Mesenchymal stem cell (in vitro differentiated cells and primary cell): ENCODE measurements around the gene ITIH5.

Experiments
- DNase-seq: peaks from one replicate; pipeline ENCODE4 v3.0.0-alpha.2; 2013
- H2AFZ ChIP-seq: one replicate; pipeline ENCODE4 v1.6.1; 2013; ENCODE audit warnings: low read depth, mild to moderate bottlenecking, control low read depth, inconsistent platforms, low read length, moderate library complexity
- H2AK5ac ChIP-seq: 2 replicates; pipeline ENCODE4 v1.6.1; 2013; ENCODE audit warnings: low read length, moderate library complexity, mild to moderate bottlenecking, inconsistent platforms; ENCODE audit not compliant: severe bottlenecking
- H2BK120ac ChIP-seq: one replicate; pipeline ENCODE4 v1.6.1; 2013; ENCODE audit warnings: low read depth, mild to moderate bottlenecking, inconsistent platforms, low read length, moderate library complexity
- H2BK12ac ChIP-seq, 2 experiments: one replicate each; pipeline ENCODE4 v1.6.1; 2013; ENCODE audit warnings: inconsistent platforms in 2 of 2, low read length in 2 of 2, mild to moderate bottlenecking in 2 of 2, moderate library complexity in 2 of 2, control low read depth in 1 of 2
- H2BK15ac ChIP-seq: one replicate; pipeline ENCODE4 v1.6.1; 2013; ENCODE audit warnings: mild to moderate bottlenecking, low read depth, inconsistent platforms; ENCODE audit not compliant: poor library complexity, severe bottlenecking
- H2BK5ac ChIP-seq: 2 replicates; pipeline ENCODE4 v1.6.1; 2013; ENCODE audit warnings: low read depth, mild to moderate bottlenecking, low read length, control low read depth, inconsistent platforms; ENCODE audit not compliant: poor library complexity, severe bottlenecking
- H3K14ac ChIP-seq, 2 experiments: one replicate each; pipeline ENCODE4 v1.6.1; 2013; ENCODE audit warnings: inconsistent platforms in 2 of 2, low read length in 2 of 2, control low read depth in 1 of 2, mild to moderate bottlenecking in 1 of 2, moderate library complexity in 1 of 2
- H3K18ac ChIP-seq, 2 experiments: one replicate each; pipeline ENCODE4 v1.6.1; 2013; ENCODE audit warnings: inconsistent platforms in 2 of 2, low read length in 2 of 2, control low read depth in 1 of 2, low read depth in 1 of 2, mild to moderate bottlenecking in 1 of 2
- H3K23ac ChIP-seq, 2 experiments: one replicate each; pipeline ENCODE4 v1.6.1; 2013; ENCODE audit warnings: inconsistent platforms in 2 of 2, low read length in 2 of 2, mild to moderate bottlenecking in 2 of 2, moderate library complexity in 2 of 2, control low read depth in 1 of 2
- H3K27ac ChIP-seq: 2 replicates; pipeline ENCODE4 v1.5.1; 2013; ENCODE audit warnings: mild to moderate bottlenecking, moderate library complexity, low read length, control low read depth, inconsistent platforms; ENCODE audit not compliant: poor library complexity, severe bottlenecking
- H3K27me3 ChIP-seq, 2 experiments: 2 replicates each; pipeline versions ENCODE4 v1.6.1 to v1.7.0; 2013; ENCODE audit warnings: low read length in 2 of 2, mild to moderate bottlenecking in 2 of 2, moderate library complexity in 2 of 2, control low read depth in 1 of 2, inconsistent platforms in 1 of 2; ENCODE audit not compliant: control insufficient read depth in 1 of 2, insufficient read depth in 1 of 2
- H3K36me3 ChIP-seq, 2 experiments: 2 replicates each; pipeline versions ENCODE4 v1.6.1 to v1.7.0; 2013; ENCODE audit warnings: low read length in 2 of 2, control low read depth in 1 of 2, inconsistent platforms in 1 of 2, low read depth in 1 of 2, mild to moderate bottlenecking in 1 of 2; ENCODE audit not compliant: insufficient read depth in 2 of 2, control insufficient read depth in 1 of 2
- H3K4ac ChIP-seq, 2 experiments: one replicate each; pipeline ENCODE4 v1.6.1; 2013; ENCODE audit warnings: inconsistent platforms in 2 of 2, low read length in 2 of 2, mild to moderate bottlenecking in 2 of 2, moderate library complexity in 2 of 2, control low read depth in 1 of 2, low read depth in 1 of 2
- H3K4me1 ChIP-seq: 2 replicates; pipeline ENCODE4 v1.6.1; 2013; ENCODE audit warnings: low read depth, low read length, control low read depth; ENCODE audit not compliant: control insufficient read depth, insufficient read depth
- H3K4me2 ChIP-seq: 2 replicates; pipeline ENCODE4 v1.6.1; 2013; ENCODE audit warnings: low read length, mild to moderate bottlenecking, inconsistent platforms; ENCODE audit not compliant: poor library complexity, severe bottlenecking
- H3K4me3 ChIP-seq, 2 experiments: 2 replicates each; pipeline versions ENCODE4 v1.5.1 to v1.7.0; 2013; ENCODE audit warnings: low read length in 2 of 2, mild to moderate bottlenecking in 2 of 2, control low read depth in 1 of 2, low read depth in 1 of 2; ENCODE audit not compliant: insufficient read depth in 1 of 2
- H3K79me1 ChIP-seq: replicated peaks from 2 replicates; pipeline ENCODE4 v1.6.1; 2013; ENCODE audit warnings: mild to moderate bottlenecking, control low read depth, low read length, inconsistent platforms; ENCODE audit not compliant: poor library complexity, severe bottlenecking
- H3K9ac ChIP-seq: 2 replicates; pipeline ENCODE4 v1.7.0; 2013; ENCODE audit warnings: mild to moderate bottlenecking, low read length, moderate library complexity
- H3K9me3 ChIP-seq: 2 replicates; pipeline ENCODE4 v1.7.0; 2013; ENCODE audit warnings: mild to moderate bottlenecking, low read length; ENCODE audit not compliant: control insufficient read depth
- H4K8ac ChIP-seq: one replicate; pipeline ENCODE4 v1.6.1; 2013; ENCODE audit warnings: inconsistent platforms, mild to moderate bottlenecking, low read length, moderate library complexity
- H4K91ac ChIP-seq: one replicate; pipeline ENCODE4 v1.6.1; 2013; ENCODE audit warnings: mild to moderate bottlenecking, low read length, inconsistent platforms
- WGBS: methylation state at CpG from one replicate; pipeline ENCODE4 v1.1.7; 2013; ENCODE audit warnings: mixed read lengths; 5-methylcytosine and 5-hydroxymethylcytosine counted together

ITIH5 gene

GRCh38 chr10:7664707-7665106 is 2.1 kb downstream of the ITIH5 start:
- Histone ChIP-seq H2BK120ac (no peak overlapping the region), H3K4me2 (no peak overlapping the region), H3K9me3 (no peaks in the 10 kb centered on the region), H3K23ac (no peak overlapping the region), H3K79me1 (no peaks in the 10 kb centered on the region), H2AK5ac (no peak overlapping the region), H3K9ac (no peak overlapping the region), H3K14ac (no peak overlapping the region), H2BK15ac (no peak overlapping the region), H3K36me3 (no peaks in the 10 kb centered on the region), H4K8ac (no peak overlapping the region), H3K4me1 (peaks cover 5% of the 10 kb centered on the region), H2BK12ac (no peak overlapping the region), H3K4me3 (no peak overlapping the region), H4K91ac (no peak overlapping the region), H3K27ac (no peak overlapping the region), H2AFZ (no peak overlapping the region), H3K18ac (no peak overlapping the region), H3K4ac (no peak overlapping the region), H2BK5ac (no peak overlapping the region), H3K27me3 (peaks cover 43 to 65% of the 10 kb centered on the region in 2 experiments)
- 0% methylated on average over 1 of the region's 2 CpGs for WGBS
- DNase-seq = no peak

DNA sequence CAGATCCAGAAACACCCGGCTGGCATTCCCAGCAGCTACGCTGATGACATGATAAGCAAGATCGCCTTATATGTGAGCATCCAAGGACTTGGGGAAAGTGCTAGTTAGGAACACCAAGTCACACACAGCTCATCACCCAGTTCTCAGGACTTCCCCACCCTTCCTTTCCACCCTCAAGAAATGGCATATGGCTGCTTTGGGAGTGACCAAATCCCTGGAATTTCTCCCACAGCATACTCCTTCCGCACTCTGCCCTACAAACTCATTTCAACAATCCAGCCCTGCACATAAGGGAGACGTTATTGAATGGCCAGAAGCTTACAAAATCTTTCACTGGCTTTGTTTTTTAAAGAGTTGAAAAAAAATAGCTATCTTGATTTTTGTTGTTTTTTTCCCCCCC is 4.2 kb downstream of the ITIH5 start:
- no peak overlapping the region for H3K4ac ChIP-seq
- no peak overlapping the region for H2BK15ac ChIP-seq
- H3K4me2 ChIP-seq = no peak overlapping the region
- H2AFZ ChIP-seq = no peak overlapping the region
- no peak overlapping the region for H3K14ac ChIP-seq
- H2AK5ac ChIP-seq = no peak overlapping the region
- H3K4me3 ChIP-seq = no peak overlapping the region
- H2BK12ac ChIP-seq = no peak overlapping the region
- H3K4me1 ChIP-seq = peaks cover 4% of the 10 kb centered on the region
- no peaks in the 10 kb centered on the region for H3K36me3 ChIP-seq
- no peak overlapping the region for H3K9ac ChIP-seq
- H3K18ac ChIP-seq = no peak overlapping the region
- no peak overlapping the region for H2BK5ac ChIP-seq
- H3K79me1 ChIP-seq = no peaks in the 10 kb centered on the region
- no peak overlapping the region for H4K91ac ChIP-seq
- no peak overlapping the region for H3K23ac ChIP-seq
- H3K27ac ChIP-seq = no peak overlapping the region
- 94% methylated on average over 4 of the region's 5 CpGs for WGBS
- H4K8ac ChIP-seq = no peak overlapping the region
- no peaks in the 10 kb centered on the region for H3K9me3 ChIP-seq
- no peak overlapping the region for H2BK120ac ChIP-seq
- peaks cover 26 to 48% of the 10 kb centered on the region in 2 experiments for H3K27me3 ChIP-seq
- DNase-seq = no peak

- Histone ChIP-seq H3K27ac (no peak overlapping the region), H2BK120ac (no peak overlapping the region), H2BK15ac (no peak overlapping the region), H3K23ac (no peak overlapping the region), H4K8ac (no peak overlapping the region), H3K9ac (no peak overlapping the region), H3K18ac (no peak overlapping the region), H3K27me3 (peaks cover 4 to 32% of the 10 kb centered on the region in 2 experiments), H2AK5ac (no peak overlapping the region), H3K79me1 (no peaks in the 10 kb centered on the region), H2BK12ac (no peak overlapping the region), H3K4me2 (no peak overlapping the region), H3K14ac (no peak overlapping the region), H3K4ac (no peak overlapping the region), H3K9me3 (no peaks in the 10 kb centered on the region), H2BK5ac (no peak overlapping the region), H2AFZ (no peak overlapping the region), H3K36me3 (no peaks in the 10 kb centered on the region), H4K91ac (no peak overlapping the region), H3K4me1 (no peaks in the 10 kb centered on the region), H3K4me3 (no peak overlapping the region)
- DNase-seq = no peak
- 84% methylated on average over 3 of the region's 4 CpGs for WGBS
Measured at GRCh38 chr10:7659560-7659959, 7.2 kb downstream of the ITIH5 start.

- 80% methylated on average over 1 of the region's 2 CpGs for WGBS
- Histone ChIP-seq H3K36me3 (no peaks in the 10 kb centered on the region), H3K27ac (no peak overlapping the region), H3K79me1 (no peaks in the 10 kb centered on the region), H2AK5ac (no peak overlapping the region), H2AFZ (no peak overlapping the region), H3K23ac (no peak overlapping the region), H3K4me1 (no peaks in the 10 kb centered on the region), H3K9ac (no peak overlapping the region), H3K18ac (no peak overlapping the region), H2BK12ac (no peak overlapping the region), H3K9me3 (no peaks in the 10 kb centered on the region), H3K27me3 (peaks cover 0 to 19% of the 10 kb centered on the region in 2 experiments), H2BK120ac (no peak overlapping the region), H3K4me2 (no peak overlapping the region), H2BK15ac (no peak overlapping the region), H3K4me3 (no peak overlapping the region), H2BK5ac (no peak overlapping the region), H3K14ac (no peak overlapping the region), H4K91ac (no peak overlapping the region), H4K8ac (no peak overlapping the region), H3K4ac (no peak overlapping the region)
- no peak for DNase-seq
Measured at GRCh38 chr10:7657552-7657951, 9.2 kb downstream of the ITIH5 start.
